Measurements from ENCODE around the gene SEMA4B.

The SEMA4B gene

GRCh38 chr15:90208356-90208755 lies 7.2 kb downstream of the SEMA4B start:
- no peaks in the 10 kb centered on the region for H3F3A ChIP-seq (ENCODE audit: low read depth)
- H3K9ac ChIP-seq (ENCODE audit: low read depth, low read length, poor library complexity, severe bottlenecking), result no peak overlapping the region
- no peak overlapping the region for H3K4me3 ChIP-seq (ENCODE audit: low read length, poor library complexity, severe bottlenecking)
- H4K20me1 ChIP-seq (ENCODE audit: insufficient read depth, low read length, poor library complexity, severe bottlenecking), result peaks cover 7% of the 10 kb centered on the region
- no peaks in the 10 kb centered on the region for H3K27me3 ChIP-seq (ENCODE audit: insufficient read depth, low read length, poor library complexity, severe bottlenecking)
- TF ChIP-seq CTCF (conservative IDR thresholded peaks at IDR 0.05; ENCODE audit: low read length) (no peak), EZH2phosphoT487 (IDR thresholded peaks at IDR 0.05; ENCODE audit: borderline replicate concordance) (no peak)
- H2AFZ ChIP-seq (ENCODE audit: low read length), result no peak overlapping the region
- H3K9me3 ChIP-seq (ENCODE audit: insufficient read depth, low read depth, low read length), result no peaks in the 10 kb centered on the region
- H3K4me2 ChIP-seq (ENCODE audit: low read depth, low read length, poor library complexity, severe bottlenecking), result no peak overlapping the region
- peaks cover 37% of the 10 kb centered on the region for H3K4me1 ChIP-seq (ENCODE audit: insufficient read depth, low read length, poor library complexity, severe bottlenecking)
- no peaks in the 10 kb centered on the region for H3K36me3 ChIP-seq (ENCODE audit: insufficient read depth, low read length)
- peaks cover 62% of the 10 kb centered on the region; the same call in 1 of the 2 replicates for H3K79me2 ChIP-seq (ENCODE audit: insufficient read depth, low read length)
- H3K9me2 ChIP-seq (replicated peaks; ENCODE audit: low read depth, low read length), result no peaks in the 10 kb centered on the region

- Histone ChIP-seq H3K9me3 (ENCODE audit: insufficient read depth, low read depth, low read length) (no peaks in the 10 kb centered on the region), H4K20me1 (ENCODE audit: insufficient read depth, low read length, poor library complexity, severe bottlenecking) (peaks cover 3% of the 10 kb centered on the region), H3K4me2 (ENCODE audit: low read depth, low read length, poor library complexity, severe bottlenecking) (no peak overlapping the region), H3F3A (ENCODE audit: low read depth) (no peaks in the 10 kb centered on the region), H3K27me3 (ENCODE audit: insufficient read depth, low read length, poor library complexity, severe bottlenecking) (no peaks in the 10 kb centered on the region), H3K9ac (ENCODE audit: low read depth, low read length, poor library complexity, severe bottlenecking) (no peak overlapping the region), H2AFZ (ENCODE audit: low read length) (no peak overlapping the region), H3K36me3 (ENCODE audit: insufficient read depth, low read length) (no peaks in the 10 kb centered on the region), H3K79me2 (ENCODE audit: insufficient read depth, low read length) (peaks cover 54% of the 10 kb centered on the region; the same call in 1 of the 2 replicates), H3K4me1 (ENCODE audit: insufficient read depth, low read length, poor library complexity, severe bottlenecking) (peaks cover 24% of the 10 kb centered on the region), H3K4me3 (ENCODE audit: low read length, poor library complexity, severe bottlenecking) (no peak overlapping the region), H3K9me2 (replicated peaks; ENCODE audit: low read depth, low read length) (no peaks in the 10 kb centered on the region)
- TF ChIP-seq EZH2phosphoT487 (IDR thresholded peaks at IDR 0.05; ENCODE audit: borderline replicate concordance), result no peak
- TF ChIP-seq CTCF (conservative IDR thresholded peaks at IDR 0.05; ENCODE audit: low read length), result no peak
Observed at GRCh38 chr15:90209591-90209990, 8.5 kb downstream of the SEMA4B start.

- H4K20me1 ChIP-seq (ENCODE audit: insufficient read depth, low read length, poor library complexity, severe bottlenecking), result peaks cover 3% of the 10 kb centered on the region
- H3K4me2 ChIP-seq (ENCODE audit: low read depth, low read length, poor library complexity, severe bottlenecking), result no peak overlapping the region
- H3K79me2 ChIP-seq (ENCODE audit: insufficient read depth, low read length), result peaks cover 44% of the 10 kb centered on the region; the same call in 1 of the 2 replicates
- H3K4me1 ChIP-seq (ENCODE audit: insufficient read depth, low read length, poor library complexity, severe bottlenecking), result peaks cover 14% of the 10 kb centered on the region
- no peak overlapping the region for H3K4me3 ChIP-seq (ENCODE audit: low read length, poor library complexity, severe bottlenecking)
- no peaks in the 10 kb centered on the region for H3K36me3 ChIP-seq (ENCODE audit: insufficient read depth, low read length)
- no peaks in the 10 kb centered on the region for H3K9me3 ChIP-seq (ENCODE audit: insufficient read depth, low read depth, low read length)
- TF ChIP-seq EZH2phosphoT487 (IDR thresholded peaks at IDR 0.05; ENCODE audit: borderline replicate concordance) (no peak), CTCF (conservative IDR thresholded peaks at IDR 0.05; ENCODE audit: low read length) (no peak)
- no peaks in the 10 kb centered on the region for H3K9me2 ChIP-seq (replicated peaks; ENCODE audit: low read depth, low read length)
- no peaks in the 10 kb centered on the region for H3F3A ChIP-seq (ENCODE audit: low read depth)
- H2AFZ ChIP-seq (ENCODE audit: low read length), result no peak overlapping the region
- H3K9ac ChIP-seq (ENCODE audit: low read depth, low read length, poor library complexity, severe bottlenecking), result no peak overlapping the region
- no peaks in the 10 kb centered on the region for H3K27me3 ChIP-seq (ENCODE audit: insufficient read depth, low read length, poor library complexity, severe bottlenecking)
Observed at GRCh38 chr15:90210593-90210992, 9.5 kb downstream of the SEMA4B start.

Data from Loucy (cell line).